Testis (tissue), 2 donors: ENCODE data around the gene RTP1.

Source experiments
- CTCF ChIP-seq, 3 experiments: fragments of 450-650 bp in 2 of 3; fragments of 200-600 bp in 1 of 3; sonication (generic) in 1 of 3; IDR thresholded peaks; one replicate each; pipeline ENCODE4 v1.5.1; 2016 to 2019; ENCODE audit warnings: antibody characterized with exemption in 3 of 3, mild to moderate bottlenecking in 2 of 3, moderate library complexity in 1 of 3
- POLR2A ChIP-seq: fragments of 450-650 bp; IDR thresholded peaks from one replicate; pipeline ENCODE4 v1.6.1; 2017; ENCODE audit warnings: antibody characterized with exemption, mild to moderate bottlenecking, moderate library complexity

- TF ChIP-seq CTCF (IDR thresholded peaks at IDR 0.05) (no peak), POLR2A (no peak)
Observed at GRCh38 chr3:187237741-187238140, 40.5 kb downstream of the RTP1 start.
